Islet precursor cell (in vitro differentiated cells): ENCODE results near the gene C12orf76.
"Not testable (repeated sequence)": the region's sequence is repeated elsewhere in the genome, so short reads cannot be mapped to it uniquely, and the experiment has no call there.

ENCODE experiments used
- DNase-seq: peaks from one replicate; pipeline ENCODE4 v3.0.0-alpha.2; 2018

The C12orf76 gene, protein sequence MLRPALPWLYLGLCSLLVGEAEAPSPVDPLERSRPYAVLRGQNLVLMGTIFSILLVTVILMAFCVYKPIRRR

DNA sequence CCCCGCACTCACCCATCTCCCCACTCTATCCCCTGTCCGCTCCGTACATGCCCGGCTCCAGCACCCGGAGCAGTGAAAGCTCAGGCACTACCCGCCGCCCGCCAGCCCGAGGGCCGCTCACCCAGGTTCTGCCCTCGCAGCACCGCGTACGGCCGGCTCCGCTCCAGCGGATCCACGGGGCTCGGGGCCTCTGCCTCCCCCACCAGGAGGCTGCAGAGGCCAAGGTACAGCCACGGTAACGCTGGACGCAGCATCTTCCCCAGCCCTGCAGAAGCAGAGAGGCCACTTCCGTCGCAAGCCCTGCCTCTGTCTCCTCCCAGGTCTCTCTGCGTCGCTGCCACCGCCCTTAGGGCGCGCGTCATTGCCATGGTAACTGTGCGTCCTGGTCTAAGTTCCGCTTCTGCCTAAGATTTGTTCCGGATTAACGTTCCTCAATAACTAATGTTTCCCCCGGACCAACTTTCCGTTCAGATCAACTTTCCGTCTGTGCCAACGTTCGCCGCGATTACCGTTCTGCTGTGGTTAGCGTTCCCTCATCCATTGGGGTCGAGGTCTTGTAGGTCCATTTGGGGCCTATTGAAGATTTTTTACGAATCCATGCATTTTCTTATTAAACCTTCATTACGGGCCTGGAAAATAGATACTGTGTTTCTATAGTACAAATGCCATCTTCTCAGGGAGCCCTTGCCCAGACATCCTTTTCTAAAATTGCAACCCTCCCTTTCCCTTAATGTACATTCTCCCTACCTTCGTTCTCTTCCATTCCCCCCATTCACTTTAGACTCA lies at the start of gene C12orf76:
Gene C12orf76, minus strand, starts transcription at position 281 of the 786 bp plus-strand sequence. Its CDS starts 27 bp downstream, at position 254.
- DNase-seq, result peak; percentile 97

GRCh38 chr12:110093631-110094311 lies 45.4 kb upstream of the C12orf76 start:
- no peak for DNase-seq

DNA sequence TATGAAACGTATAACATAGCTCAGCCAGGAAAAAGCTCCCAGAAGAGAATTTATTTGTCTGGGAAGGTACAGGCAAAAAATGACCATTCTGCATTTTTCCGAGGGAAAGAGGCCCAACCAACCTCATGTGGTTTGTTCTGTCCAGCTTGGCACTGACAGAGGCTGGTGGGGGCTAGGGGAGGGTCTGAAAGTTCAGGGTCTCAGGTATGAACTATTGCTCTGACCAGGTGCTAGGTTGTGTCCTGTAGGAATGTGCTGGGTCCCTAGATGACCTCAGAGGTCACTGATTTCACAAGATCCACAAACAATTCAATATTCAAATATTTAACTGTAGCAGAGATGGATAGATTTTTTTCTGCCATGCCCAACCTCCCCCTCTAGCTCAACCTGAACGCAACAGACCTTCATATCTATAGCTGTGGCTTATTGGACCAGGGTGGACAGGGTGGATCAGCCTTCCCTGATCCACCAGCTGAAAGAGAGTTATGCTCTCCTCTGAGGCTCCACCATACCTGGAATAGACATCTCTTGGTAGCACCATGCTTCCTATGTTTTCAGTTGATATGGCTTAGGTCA lies 42.9 kb upstream of the C12orf76 start:
- no peak for DNase-seq

DNA sequence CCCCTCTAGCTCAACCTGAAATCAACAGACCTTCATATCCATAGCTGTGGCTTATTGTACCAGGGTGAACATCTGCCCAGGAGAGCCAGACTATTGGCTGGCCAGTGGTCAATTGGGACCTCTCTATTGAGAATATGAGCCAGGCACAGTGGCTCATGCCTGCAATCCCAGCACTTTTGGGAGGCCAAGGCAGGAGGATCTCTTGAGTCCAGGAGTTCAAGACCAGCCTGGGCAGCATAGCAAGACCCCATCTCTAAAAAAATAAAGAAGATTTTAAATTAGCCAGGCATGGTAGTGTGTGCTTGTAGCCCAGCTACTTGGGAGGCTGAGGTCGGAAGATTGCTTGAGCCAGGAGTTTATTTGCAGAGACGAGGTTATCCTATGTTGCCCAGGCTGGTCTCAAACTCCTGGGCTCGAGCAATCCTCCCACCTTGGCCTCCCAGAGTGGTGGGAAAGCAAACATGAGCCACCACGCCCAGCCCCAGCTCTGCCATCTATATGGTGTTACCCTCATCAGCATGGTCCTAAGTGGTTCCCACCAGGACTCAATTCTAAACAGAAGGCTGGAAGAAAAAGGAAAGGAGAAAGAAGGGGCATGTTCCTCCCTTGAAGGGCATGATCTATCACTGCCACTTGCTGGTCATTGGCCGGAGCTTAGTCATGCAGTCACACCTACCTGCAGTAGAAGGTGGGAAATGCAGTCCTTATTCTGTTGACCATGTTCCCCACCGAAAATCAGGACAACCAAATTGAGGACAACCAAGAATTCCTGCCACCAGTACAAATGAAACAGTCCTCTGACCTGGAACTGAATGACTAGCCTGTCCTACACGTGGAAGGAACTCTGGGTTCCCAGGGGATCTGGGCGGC lies 42.2 kb upstream of the C12orf76 start:
- no peak for DNase-seq

- DNase-seq, result no peak
Observed at GRCh38 chr12:110088936-110089335, 40.6 kb upstream of the C12orf76 start.

GRCh38 chr12:110088216-110088615 lies 39.9 kb upstream of the C12orf76 start:
- not testable (repeated sequence) for DNase-seq

- no peak for DNase-seq
Observed at GRCh38 chr12:110084314-110085015, 36.1 kb upstream of the C12orf76 start.

DNA sequence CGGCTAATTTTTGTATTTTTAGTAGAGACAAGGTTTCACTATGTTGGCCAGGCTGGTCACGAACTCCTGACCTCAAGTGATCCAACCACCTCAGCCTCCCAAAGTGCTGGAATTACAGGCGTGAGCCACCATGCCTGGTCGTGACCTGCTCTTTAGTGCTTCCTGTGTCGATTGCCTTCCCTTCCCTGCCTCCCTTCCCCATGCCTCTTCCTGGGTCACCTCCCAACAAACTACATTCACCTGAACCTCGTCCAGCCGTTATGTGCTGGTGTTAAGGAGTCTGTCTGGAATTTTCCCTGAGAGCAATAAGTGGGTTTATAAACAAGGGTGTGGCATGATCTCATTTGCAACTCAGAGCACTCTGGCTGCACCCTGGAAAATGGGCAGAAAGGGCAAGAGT lies 32.1 kb upstream of the C12orf76 start:
- no peak for DNase-seq

DNA sequence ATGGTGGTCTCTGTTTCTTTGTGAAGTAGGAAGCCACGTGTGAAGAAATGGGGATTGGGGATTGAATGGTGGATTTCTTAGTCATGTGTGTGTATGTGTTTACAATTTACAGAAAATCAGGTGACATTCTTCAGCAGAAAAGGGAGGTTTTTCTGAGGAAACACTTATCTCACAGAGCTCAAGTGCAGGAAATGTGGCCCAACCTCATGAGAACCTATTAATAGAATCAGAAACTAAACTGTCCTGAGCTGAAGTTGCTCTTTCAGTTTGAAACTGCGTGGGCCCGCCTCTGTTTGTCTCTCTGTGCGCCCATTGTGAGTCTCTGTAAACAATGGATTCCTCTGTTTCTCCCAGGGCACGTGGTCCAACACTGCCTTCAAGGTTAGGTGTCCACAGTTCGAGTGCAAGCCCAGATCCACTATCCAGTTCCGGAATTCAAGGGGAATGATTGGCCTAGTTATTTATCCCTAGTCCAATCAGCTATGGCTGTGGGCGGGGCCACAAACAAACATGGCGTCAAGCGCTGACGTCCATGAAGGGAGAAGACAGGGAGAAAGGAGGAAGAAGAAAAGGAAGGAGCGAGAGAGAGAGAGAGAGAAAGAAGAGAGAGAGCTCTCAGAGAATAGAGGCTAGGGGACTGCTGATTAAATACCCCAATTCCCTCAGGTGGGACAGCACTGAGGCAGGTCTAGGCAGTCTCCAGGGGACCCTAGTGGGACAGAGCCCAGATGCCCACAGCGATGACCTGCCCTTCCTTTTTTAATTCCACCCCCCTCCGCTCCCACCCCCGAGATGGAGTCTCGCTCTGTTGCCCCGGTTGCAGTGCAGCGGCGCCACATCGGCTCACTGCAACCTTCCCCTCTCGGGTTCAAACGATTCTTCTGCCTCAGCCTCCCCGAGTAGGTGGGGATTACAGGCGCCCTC lies 31.4 kb upstream of the C12orf76 start:
- DNase-seq, result no peak

DNA sequence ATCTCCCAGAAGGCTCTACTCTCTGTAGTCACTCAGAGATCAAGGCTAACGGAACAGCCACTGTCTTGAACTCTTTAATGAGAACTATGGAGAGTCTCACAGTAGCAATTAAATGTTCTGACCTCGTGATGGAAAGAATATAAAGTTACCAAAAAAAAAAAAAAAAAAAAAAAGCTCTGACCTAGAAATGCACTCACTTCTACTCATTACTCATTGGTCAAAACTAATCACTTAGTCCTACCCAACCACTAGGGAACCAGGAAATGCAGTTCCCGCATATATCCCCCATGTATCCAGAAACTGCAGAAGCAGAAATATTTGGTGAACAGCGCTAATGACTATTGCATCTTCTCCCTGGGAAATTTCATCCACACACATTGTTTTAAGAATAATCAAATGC lies 29.5 kb upstream of the C12orf76 start:
- no peak for DNase-seq

DNA sequence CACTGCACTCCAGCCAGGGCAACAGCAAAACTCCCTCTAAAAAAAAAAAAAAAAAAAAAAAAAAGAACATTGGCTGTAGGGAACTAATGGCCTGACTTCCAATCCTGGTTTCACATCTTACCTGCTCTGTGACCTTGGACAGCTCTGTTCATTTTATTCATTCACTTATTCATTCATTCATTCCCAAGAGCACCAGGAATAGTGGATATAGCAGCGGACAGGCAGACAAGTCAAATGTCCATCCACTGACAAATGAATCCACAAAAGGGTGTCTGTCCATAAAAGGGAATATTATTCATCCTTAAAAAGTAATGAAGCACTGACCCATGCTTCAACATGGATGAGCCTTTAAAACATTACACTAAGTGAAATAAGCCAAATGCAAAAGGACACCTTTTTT lies 27.6 kb upstream of the C12orf76 start:
- DNase-seq, result no peak

DNA sequence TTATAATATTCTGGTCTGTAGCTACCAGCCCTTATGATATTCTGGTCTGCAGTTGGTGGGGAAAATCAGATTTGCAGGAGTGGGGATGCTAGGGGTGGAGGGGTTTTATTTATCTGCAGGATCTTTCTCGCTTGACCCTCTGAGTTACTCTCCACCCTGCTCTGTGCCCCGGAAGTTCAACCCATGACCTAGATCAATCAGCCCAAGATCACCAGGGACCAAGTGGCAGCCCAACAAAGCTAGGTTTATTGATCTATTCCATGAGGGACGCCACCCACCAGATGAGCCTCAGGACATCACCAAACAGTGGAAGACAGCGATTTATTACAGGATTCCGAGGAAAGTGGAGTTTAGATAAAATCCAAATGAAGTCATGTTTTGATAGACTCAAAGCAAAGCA lies 25.8 kb upstream of the C12orf76 start:
- DNase-seq, result no peak

- DNase-seq, result no peak
Observed at GRCh38 chr12:110073049-110073831, 24.9 kb upstream of the C12orf76 start.

DNA sequence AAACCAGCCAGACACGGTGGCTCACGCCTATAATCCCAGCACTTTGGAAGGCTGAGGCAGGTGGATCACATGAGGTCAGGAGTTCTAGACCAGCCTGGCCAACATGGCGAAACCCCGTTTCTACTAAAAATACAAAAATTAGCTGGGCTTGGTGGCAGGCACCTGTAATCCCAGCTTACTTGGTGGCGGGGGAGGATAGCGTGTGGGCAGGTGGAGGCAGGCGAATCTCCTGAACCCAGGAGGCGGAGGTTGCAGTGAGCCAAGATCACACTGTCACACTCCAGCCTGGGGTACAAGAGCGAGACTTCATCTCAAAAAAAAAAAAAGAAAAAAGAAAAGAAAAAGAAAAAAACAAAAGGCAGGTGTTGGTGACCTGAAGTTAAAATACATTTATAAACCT lies 24.3 kb upstream of the C12orf76 start:
- DNase-seq, result not testable (repeated sequence)

- DNase-seq, result no peak
Observed at GRCh38 chr12:110071967-110072366, 23.6 kb upstream of the C12orf76 start.

GRCh38 chr12:110071504-110071903 lies 23.2 kb upstream of the C12orf76 start:
- DNase-seq, result no peak

DNA sequence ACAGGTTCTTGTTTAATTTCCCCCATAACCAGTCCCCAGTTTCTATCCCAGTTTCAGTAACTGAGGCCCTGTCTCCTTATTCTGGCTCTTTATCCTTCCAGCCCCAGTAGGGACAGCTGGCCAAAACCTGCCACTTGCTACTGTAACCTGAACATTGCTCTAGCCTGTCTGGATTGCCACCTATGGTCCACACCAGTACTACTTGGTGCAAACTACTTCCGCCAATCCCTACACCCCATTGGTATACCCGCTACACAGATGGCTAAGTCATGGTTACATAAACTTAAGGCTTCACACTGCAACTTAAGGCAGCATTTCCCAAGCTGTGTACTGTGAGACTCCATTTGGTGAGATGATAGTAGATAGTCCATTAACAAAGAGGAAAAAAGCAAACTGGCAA lies 20.3 kb upstream of the C12orf76 start:
- no peak for DNase-seq

- not testable (repeated sequence) for DNase-seq
Observed at GRCh38 chr12:110068115-110068514, 19.8 kb upstream of the C12orf76 start.

DNA sequence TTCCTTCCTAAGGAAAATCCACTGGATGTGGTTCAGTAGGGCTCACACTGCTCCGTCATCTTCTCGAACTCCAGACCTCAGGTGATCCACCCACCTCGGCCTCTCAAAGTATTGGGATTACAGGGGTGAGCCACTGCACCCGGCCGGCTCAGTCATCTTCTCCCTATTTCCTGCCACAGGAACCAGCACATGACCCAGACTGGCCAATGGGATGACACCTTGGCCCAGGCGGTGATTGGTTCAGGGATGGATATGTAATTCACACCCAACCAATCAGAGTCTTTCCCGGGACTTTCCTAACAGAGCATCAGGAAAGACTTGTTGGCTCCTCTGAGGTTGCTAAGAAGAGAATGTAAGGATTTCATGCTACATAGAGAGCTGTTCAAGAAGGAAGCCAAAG lies 19.2 kb upstream of the C12orf76 start:
- no peak for DNase-seq

DNA sequence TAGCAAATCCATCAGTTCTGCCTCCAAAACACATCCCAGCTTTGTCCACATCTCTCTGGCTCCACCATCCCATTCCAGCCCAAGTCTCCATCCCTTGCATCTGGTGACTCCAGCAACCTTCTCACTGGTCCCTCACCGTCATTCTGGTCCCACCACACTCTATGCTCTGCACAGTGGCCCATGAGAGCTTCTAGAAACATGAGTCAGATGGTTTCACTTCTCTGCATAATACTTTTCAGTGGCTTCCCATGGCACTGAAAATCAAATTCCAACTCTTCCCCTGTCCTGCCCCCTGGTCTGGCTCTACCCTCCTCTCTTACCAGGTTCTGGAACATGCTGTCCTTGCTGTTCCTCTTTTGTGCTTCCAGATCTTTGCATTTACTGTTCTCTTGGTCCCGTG lies 17.2 kb upstream of the C12orf76 start:
- no peak for DNase-seq
